Mammary epithelial cell (primary cell): ENCODE data around the gene HERPUD1.

Experiments
- EZH2 ChIP-seq: IDR thresholded peaks from 2 replicates; pipeline ENCODE4 v1.6.1; 2012; ENCODE audit warnings: low read length, inconsistent platforms, borderline replicate concordance
- TF ChIP-seq, protein P1 (sequence below), 2 donors: IDR thresholded peaks in 1 of 2; conservative IDR thresholded peaks in 1 of 2; 2 replicates each; pipeline ENCODE4 v1.5.1; 2011 to 2012; ENCODE audit warnings: inconsistent platforms in 2 of 2, low read length in 2 of 2, mild to moderate bottlenecking in 2 of 2, control low read depth in 1 of 2, low read depth in 1 of 2; ENCODE audit not compliant: insufficient read depth in 1 of 2; ENCODE audit errors: extremely low read depth in 1 of 2

DNA sequence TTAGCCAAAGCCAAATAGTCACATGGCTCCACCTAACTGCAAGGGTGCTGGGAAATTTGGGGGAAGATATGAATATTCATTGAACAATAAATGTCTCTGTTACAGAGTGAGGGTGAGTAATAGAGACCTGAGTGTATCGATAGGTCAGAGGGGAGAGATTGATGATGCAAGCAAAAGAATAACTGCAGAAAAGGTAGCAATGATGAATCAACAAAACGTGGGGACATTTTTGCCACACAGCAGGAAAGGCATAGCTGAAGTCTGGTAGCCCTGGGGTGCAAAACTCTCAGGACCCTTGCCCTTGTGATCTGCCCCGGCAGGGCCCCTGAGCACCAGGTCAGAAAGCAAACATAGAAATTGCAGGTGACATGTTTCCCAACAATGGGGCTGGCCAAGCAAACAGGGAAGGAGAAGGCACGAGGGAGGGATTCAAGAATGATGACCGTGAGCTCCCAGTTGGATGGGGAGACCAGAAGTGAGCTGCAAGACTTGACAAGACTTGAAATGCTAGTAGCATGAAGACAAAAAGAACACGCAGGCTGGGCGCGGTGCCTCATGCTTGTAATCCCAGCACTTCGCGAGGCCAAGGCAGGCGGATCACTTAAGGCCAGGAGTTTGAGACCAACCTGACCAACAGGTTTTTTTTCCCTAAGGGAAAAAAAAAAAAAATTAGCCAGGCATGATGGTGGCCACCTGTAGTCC, 12.7 kb upstream of the HERPUD1 start:
- TF ChIP-seq, protein P1, sequence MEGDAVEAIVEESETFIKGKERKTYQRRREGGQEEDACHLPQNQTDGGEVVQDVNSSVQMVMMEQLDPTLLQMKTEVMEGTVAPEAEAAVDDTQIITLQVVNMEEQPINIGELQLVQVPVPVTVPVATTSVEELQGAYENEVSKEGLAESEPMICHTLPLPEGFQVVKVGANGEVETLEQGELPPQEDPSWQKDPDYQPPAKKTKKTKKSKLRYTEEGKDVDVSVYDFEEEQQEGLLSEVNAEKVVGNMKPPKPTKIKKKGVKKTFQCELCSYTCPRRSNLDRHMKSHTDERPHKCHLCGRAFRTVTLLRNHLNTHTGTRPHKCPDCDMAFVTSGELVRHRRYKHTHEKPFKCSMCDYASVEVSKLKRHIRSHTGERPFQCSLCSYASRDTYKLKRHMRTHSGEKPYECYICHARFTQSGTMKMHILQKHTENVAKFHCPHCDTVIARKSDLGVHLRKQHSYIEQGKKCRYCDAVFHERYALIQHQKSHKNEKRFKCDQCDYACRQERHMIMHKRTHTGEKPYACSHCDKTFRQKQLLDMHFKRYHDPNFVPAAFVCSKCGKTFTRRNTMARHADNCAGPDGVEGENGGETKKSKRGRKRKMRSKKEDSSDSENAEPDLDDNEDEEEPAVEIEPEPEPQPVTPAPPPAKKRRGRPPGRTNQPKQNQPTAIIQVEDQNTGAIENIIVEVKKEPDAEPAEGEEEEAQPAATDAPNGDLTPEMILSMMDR (conservative IDR thresholded peaks at IDR 0.05 in 1 of 2, IDR thresholded peaks at IDR 0.05 in 1 of 2; ENCODE audit: extremely low read depth in 1 of 2, insufficient read depth in 1 of 2, low read depth in 1 of 2, low read length in 2 of 2): no peak
- no peak for TF ChIP-seq EZH2
